ENCODE measurements around the gene ZSWIM7.

Gene ZSWIM7

GRCh38 chr17:15999141-15999973, at the start of gene ZSWIM7, which contains the start of gene TTC19:
Gene ZSWIM7, minus strand, starts transcription at chr17:15999704. Its CDS starts 110 bp downstream, at chr17:15999594.
Gene TTC19, plus strand, starts transcription at chr17:15999824. Its CDS starts 25 bp downstream, at chr17:15999849.
- DNase-seq = peak; percentile 67

- DNase-seq = no peak
Measured at GRCh38 chr17:16048811-16049449, 49.4 kb upstream of the ZSWIM7 start.

- no peak for DNase-seq
Measured at GRCh38 chr17:16046966-16047365, 47.5 kb upstream of the ZSWIM7 start.

- DNase-seq = no peak
Measured at GRCh38 chr17:16044487-16044886, 45.0 kb upstream of the ZSWIM7 start.

- no peak for DNase-seq
Measured at GRCh38 chr17:16040710-16041251, 41.3 kb upstream of the ZSWIM7 start.

- no peak for DNase-seq
Measured at GRCh38 chr17:16037636-16038035, 38.1 kb upstream of the ZSWIM7 start.

GRCh38 chr17:16036261-16036660, 36.8 kb upstream of the ZSWIM7 start:
- DNase-seq = no peak

GRCh38 chr17:16033729-16034349, 34.3 kb upstream of the ZSWIM7 start:
- no peak for DNase-seq

GRCh38 chr17:16027708-16028584, 28.4 kb upstream of the ZSWIM7 start:
- no peak for DNase-seq

GRCh38 chr17:16026895-16027294, 27.4 kb upstream of the ZSWIM7 start:
- no peak for DNase-seq

GRCh38 chr17:16025202-16025601, 25.7 kb upstream of the ZSWIM7 start:
- DNase-seq = no peak

GRCh38 chr17:16023881-16024280, 24.4 kb upstream of the ZSWIM7 start:
- no peak for DNase-seq

GRCh38 chr17:16019347-16019746, 19.8 kb upstream of the ZSWIM7 start:
- no peak for DNase-seq

GRCh38 chr17:16013943-16014407, 14.5 kb upstream of the ZSWIM7 start:
- no peak for DNase-seq

GRCh38 chr17:16007439-16007838, 7.9 kb upstream of the ZSWIM7 start:
- DNase-seq = no peak

GRCh38 chr17:16005636-16006035, 6.1 kb upstream of the ZSWIM7 start:
- no peak for DNase-seq

- DNase-seq = no peak
Measured at GRCh38 chr17:16003841-16004240, 4.3 kb upstream of the ZSWIM7 start.

- no peak for DNase-seq
Measured at GRCh38 chr17:16002708-16003260, 3.3 kb upstream of the ZSWIM7 start.

- no peak for DNase-seq
Measured at GRCh38 chr17:16001226-16001897, 1.9 kb upstream of the ZSWIM7 start.

- no peak for DNase-seq
Measured at GRCh38 chr17:15999974-16000827, 697 bp upstream of the ZSWIM7 start.

All from GF-D8 (cell line).